Fibroblast of villous mesenchyme (primary cell): ENCODE results near the gene ACOX3. TPM values are rescaled to one million over a fixed set of nuclear protein-coding genes. Genes with fewer than 3 reads are reported as not detected.
"Not testable (repeated sequence)": the region's sequence is repeated elsewhere in the genome, so short reads cannot be mapped to it uniquely, and the experiment has no call there.

Experiments used
- DNase-seq: peaks from one replicate; pipeline ENCODE4 v3.0.0-alpha.2; 2010; ENCODE audit warnings: low read depth
- H3K4me3 ChIP-seq: 2 replicates; pipeline ENCODE4 v1.5.1; 2011; ENCODE audit warnings: low read depth, mild to moderate bottlenecking, low read length
- CTCF ChIP-seq: IDR thresholded peaks from 2 replicates; pipeline ENCODE4 v1.5.1; 2012; ENCODE audit warnings: low read depth, mild to moderate bottlenecking, low read length; ENCODE audit not compliant: insufficient read depth
- total RNA-seq: library from RNA; depleted of rRNA; stranded (reverse); fragments of >200 nt; gene quantifications from 2 replicates; pipeline ENCODE4 v1.2.3, GENCODE V29; 2012

Gene ACOX3
- total RNA-seq: 26.8 and 32.5 TPM in 2 replicates

- TF ChIP-seq CTCF: no peak
- H3K4me3 ChIP-seq: peak within 1 kb of the TSS; percentile 92
- peak; percentile 92 for DNase-seq
These were observed at the start of gene ACOX3, which contains the start of gene TRMT44 for GRCh38 chr4:8440492-8441311. ACOX3 (minus strand) TSS chr4:8440723; CDS start chr4:8416521, 24,202 bp downstream. TRMT44 (plus strand) TSS chr4:8440777; CDS start chr4:8440823, 46 bp downstream.

- TF ChIP-seq CTCF: no peak
- no peak for DNase-seq
- H3K4me3 ChIP-seq: no peak overlapping the region
These were observed 48.4 kb upstream of the ACOX3 start for GRCh38 chr4:8488791-8489369.

- not testable (repeated sequence) for H3K4me3 ChIP-seq, DNase-seq
These were observed 46.1 kb upstream of the ACOX3 start for GRCh38 chr4:8486643-8487042.

- no peak for DNase-seq
- no peak for TF ChIP-seq CTCF
- no peak overlapping the region for H3K4me3 ChIP-seq
These were observed 39.7 kb upstream of the ACOX3 start for GRCh38 chr4:8480221-8480620.

- DNase-seq: peak; percentile 80
- no peak overlapping the region for H3K4me3 ChIP-seq
- no peak for TF ChIP-seq CTCF
These were observed 38.5 kb upstream of the ACOX3 start for GRCh38 chr4:8478801-8479744.

- DNase-seq: no peak
- no peak for TF ChIP-seq CTCF
- H3K4me3 ChIP-seq: no peak overlapping the region
These were observed 37.8 kb upstream of the ACOX3 start for GRCh38 chr4:8478371-8478770.
